Effector memory CD4-positive, alpha-beta T cell (primary cell): ENCODE results near the gene C1orf56.
A peak's percentile ranks its signal among the peaks of the same experiment; 100 is the strongest.

ENCODE experiments used
- DNase-seq, 3 donors: peaks; one replicate each; pipeline ENCODE4 v3.0.0-alpha.2; 2020
- H3K27ac ChIP-seq: 2 replicates; pipeline ENCODE4 v1.7.0; 2013; ENCODE audit warnings: mild to moderate bottlenecking, low read length, moderate library complexity; ENCODE audit not compliant: insufficient read depth, poor library complexity, severe bottlenecking
- H3K27me3 ChIP-seq: replicated peaks from 2 replicates; pipeline ENCODE4 v1.7.0; 2013; ENCODE audit warnings: mild to moderate bottlenecking, low read length; ENCODE audit not compliant: insufficient read depth, control insufficient read depth, poor library complexity, severe bottlenecking
- H3K36me3 ChIP-seq: 2 replicates; pipeline ENCODE4 v1.7.0; 2013; ENCODE audit warnings: mild to moderate bottlenecking, low read length, moderate library complexity; ENCODE audit not compliant: control insufficient read depth, insufficient read depth
- H3K4me1 ChIP-seq: 2 replicates; pipeline ENCODE4 v1.7.0; 2013; ENCODE audit warnings: low read length, mild to moderate bottlenecking; ENCODE audit not compliant: control insufficient read depth, insufficient read depth, poor library complexity, severe bottlenecking
- H3K4me3 ChIP-seq: 2 replicates; pipeline ENCODE4 v1.7.0; 2013; ENCODE audit warnings: low read length, low read depth, mild to moderate bottlenecking; ENCODE audit not compliant: insufficient read depth, poor library complexity, severe bottlenecking
- H3K9me3 ChIP-seq: 2 replicates; pipeline ENCODE4 v1.7.0; 2013; ENCODE audit warnings: mild to moderate bottlenecking, low read length, moderate library complexity; ENCODE audit not compliant: control insufficient read depth

The C1orf56 gene

DNA sequence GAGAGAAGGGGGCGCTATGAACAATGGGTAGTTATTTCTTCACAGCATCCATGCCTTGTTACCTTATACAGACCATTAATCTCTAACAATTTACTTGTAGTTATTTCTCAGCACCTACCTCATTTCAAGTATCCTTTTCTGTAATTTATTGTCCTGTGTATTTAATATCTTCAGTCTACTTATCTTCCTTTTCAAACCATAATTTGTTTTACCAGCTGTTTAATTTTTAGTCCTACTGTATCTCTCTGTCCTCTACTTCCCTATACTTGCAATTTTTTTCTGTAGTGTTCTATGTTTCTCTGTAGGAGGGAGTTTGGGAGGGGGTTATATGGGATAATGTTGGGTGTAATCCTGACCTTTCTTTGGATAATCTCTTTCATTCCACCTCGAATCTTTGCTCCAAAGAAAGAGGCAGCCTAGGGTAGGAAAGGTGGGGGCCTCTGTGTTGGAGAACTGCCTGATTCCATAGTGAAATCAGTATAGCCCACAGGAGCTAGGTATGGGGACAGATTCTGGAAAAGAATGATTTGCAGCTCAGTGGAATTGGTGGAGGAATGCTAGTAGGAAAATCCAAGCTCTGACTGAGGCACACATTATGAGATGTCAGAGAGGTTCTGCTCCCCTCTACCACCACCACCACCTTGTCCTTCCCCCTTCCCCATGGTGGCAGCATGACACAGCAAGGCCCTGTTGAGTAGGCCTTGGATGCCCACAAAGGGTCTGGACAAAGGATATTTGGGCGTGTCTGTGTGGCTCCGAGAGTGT is 13.3 kb downstream of the C1orf56 start:
- H3K36me3 ChIP-seq, result peaks cover 2% of the 10 kb centered on the region
- no peak for DNase-seq
- H3K27ac ChIP-seq, result no peak overlapping the region
- peaks cover 17% of the 10 kb centered on the region for H3K4me1 ChIP-seq
- H3K27me3 ChIP-seq, result no peaks in the 10 kb centered on the region
- no peaks in the 10 kb centered on the region for H3K9me3 ChIP-seq
- peak overlapping the region; percentile 88 for H3K4me3 ChIP-seq

DNA sequence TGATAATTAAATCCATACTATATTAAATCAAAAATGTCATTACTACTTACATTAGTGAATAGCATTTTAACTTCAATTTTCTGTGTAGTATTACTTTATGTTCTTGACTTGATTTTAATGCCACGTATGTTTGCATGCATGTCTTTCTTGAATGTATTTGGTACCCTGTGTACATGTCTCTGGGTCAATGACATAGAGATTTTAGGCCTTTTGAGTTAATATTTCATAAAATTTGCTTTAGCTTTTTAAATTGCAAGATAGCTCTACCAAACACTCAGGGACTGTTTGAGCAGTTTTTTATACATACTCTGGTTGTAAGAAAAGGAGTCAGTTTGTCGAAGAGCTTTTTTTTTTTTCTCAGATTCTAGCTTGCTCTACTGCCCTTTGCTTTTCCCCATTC is 14.2 kb downstream of the C1orf56 start:
- Histone ChIP-seq H3K4me3 (no peak overlapping the region), H3K27ac (no peak overlapping the region)
- no peak for DNase-seq

GRCh38 chr1:151062741-151063371 is 15.3 kb downstream of the C1orf56 start:
- no peak overlapping the region for H3K27ac ChIP-seq
- no peaks in the 10 kb centered on the region for H3K36me3 ChIP-seq
- H3K27me3 ChIP-seq, result no peaks in the 10 kb centered on the region
- no peaks in the 10 kb centered on the region for H3K9me3 ChIP-seq
- H3K4me1 ChIP-seq, result peaks cover 11% of the 10 kb centered on the region
- no peak overlapping the region for H3K4me3 ChIP-seq
- no peak for DNase-seq

More for the DNA sequence above, 14.2 kb downstream of the C1orf56 start:
- peaks cover 13% of the 10 kb centered on the region for H3K4me1 ChIP-seq
- peaks cover 2% of the 10 kb centered on the region for H3K36me3 ChIP-seq
- H3K27me3 ChIP-seq, result no peaks in the 10 kb centered on the region
- no peaks in the 10 kb centered on the region for H3K9me3 ChIP-seq

DNA sequence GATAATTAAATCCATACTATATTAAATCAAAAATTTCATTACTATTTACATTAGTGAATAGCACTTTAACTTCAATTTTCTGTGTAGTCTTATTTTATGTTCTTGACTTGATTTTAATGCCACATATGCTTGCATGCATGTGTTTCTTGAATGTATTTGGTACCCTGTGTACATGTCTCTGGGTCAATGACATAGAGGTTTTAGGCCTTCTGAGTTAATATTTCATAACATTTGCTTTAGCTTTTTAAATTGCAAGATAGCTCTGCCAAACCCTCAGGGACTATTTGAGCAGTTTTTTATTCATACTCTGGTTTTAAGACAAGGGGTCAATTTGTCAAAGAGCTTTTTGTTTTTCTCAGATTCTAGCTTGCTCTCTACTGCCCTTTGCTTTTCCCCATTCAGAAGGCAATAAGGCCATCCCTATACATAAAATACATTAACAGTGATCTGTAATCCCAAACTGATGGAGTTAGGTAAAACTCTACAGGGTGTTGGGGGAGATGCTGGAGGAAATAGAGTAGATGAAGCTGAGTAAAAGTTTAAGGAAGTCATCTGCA is 17.6 kb downstream of the C1orf56 start:
- Histone ChIP-seq H3K4me3 (no peak overlapping the region), H3K27me3 (no peaks in the 10 kb centered on the region), H3K36me3 (no peaks in the 10 kb centered on the region), H3K4me1 (peaks cover 4% of the 10 kb centered on the region), H3K9me3 (no peaks in the 10 kb centered on the region), H3K27ac (no peak overlapping the region)
- DNase-seq, result no peak

- Histone ChIP-seq H3K9me3 (no peaks in the 10 kb centered on the region), H3K27ac (no peak overlapping the region), H3K36me3 (peaks cover 2% of the 10 kb centered on the region), H3K27me3 (no peaks in the 10 kb centered on the region), H3K4me1 (peaks cover 5% of the 10 kb centered on the region), H3K4me3 (no peak overlapping the region)
- DNase-seq, result no peak
Observed at GRCh38 chr1:151067185-151067584, 19.6 kb downstream of the C1orf56 start.

DNA sequence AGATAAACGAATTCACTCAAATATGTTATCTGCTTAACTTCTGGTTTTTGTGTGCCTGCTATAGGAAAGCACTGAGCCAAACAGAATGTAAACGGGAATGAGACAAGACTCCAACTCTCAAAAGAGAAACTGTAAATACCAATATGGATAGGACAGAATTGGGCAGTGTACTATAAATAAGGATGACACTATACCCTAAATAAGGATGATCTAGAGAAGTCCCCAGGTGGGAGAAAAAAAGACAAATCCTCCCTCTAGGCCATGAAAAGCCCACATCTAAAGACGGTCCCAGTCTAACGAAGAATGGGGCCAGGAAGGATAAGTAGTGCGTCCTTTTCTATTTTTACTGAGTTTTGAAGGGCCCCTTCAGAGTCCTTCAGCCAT is 21.5 kb downstream of the C1orf56 start:
- Histone ChIP-seq H3K27me3 (no peaks in the 10 kb centered on the region), H3K4me3 (no peak overlapping the region), H3K9me3 (no peaks in the 10 kb centered on the region), H3K36me3 (peaks cover 2% of the 10 kb centered on the region), H3K4me1 (peaks cover 5% of the 10 kb centered on the region), H3K27ac (no peak overlapping the region)
- DNase-seq, result no peak

GRCh38 chr1:151070474-151071276 is 23.1 kb downstream of the C1orf56 start, which contains the start of gene GABPB2:
Gene GABPB2, plus strand, starts transcription at chr1:151070761. Its CDS starts 17,429 bp downstream, at chr1:151088190.
- H3K27me3 ChIP-seq, result no peaks in the 10 kb centered on the region
- H3K4me1 ChIP-seq, result peaks cover 5% of the 10 kb centered on the region
- no peaks in the 10 kb centered on the region for H3K9me3 ChIP-seq
- H3K4me3 ChIP-seq, result peak within 1 kb of the TSS; percentile 90
- peaks cover 2% of the 10 kb centered on the region for H3K36me3 ChIP-seq
- peak; percentile 72 to 81 (median 76) for DNase-seq
- H3K27ac ChIP-seq, result peak within 1 kb of the TSS; percentile 97

- no peaks in the 10 kb centered on the region for H3K9me3 ChIP-seq
- DNase-seq, result no peak
- H3K36me3 ChIP-seq, result peaks cover 2% of the 10 kb centered on the region
- no peaks in the 10 kb centered on the region for H3K27me3 ChIP-seq
- no peak overlapping the region for H3K4me3 ChIP-seq
- no peak overlapping the region for H3K27ac ChIP-seq
- peaks cover 5% of the 10 kb centered on the region for H3K4me1 ChIP-seq
Observed at GRCh38 chr1:151072224-151072623, 24.7 kb downstream of the C1orf56 start.

- Histone ChIP-seq H3K27me3 (no peaks in the 10 kb centered on the region), H3K27ac (no peak overlapping the region), H3K4me3 (no peak overlapping the region), H3K9me3 (no peaks in the 10 kb centered on the region), H3K4me1 (no peaks in the 10 kb centered on the region), H3K36me3 (no peaks in the 10 kb centered on the region)
- DNase-seq, result no peak
Observed at GRCh38 chr1:151085953-151086559, 38.5 kb downstream of the C1orf56 start.
